Liver (tissue), 9 donors: Measurements from ENCODE around the gene PPP2CA. TPM values are rescaled to one million over a fixed set of nuclear protein-coding genes. Genes with fewer than 3 reads are reported as not detected.
A peak's percentile ranks its signal among the peaks of the same experiment; 100 is the strongest.

Experiments
- DNase-seq: peaks from one replicate; pipeline ENCODE4 v3.0.0-alpha.2; 2017; ENCODE audit warnings: low spot score
- H3K27ac ChIP-seq, 2 donors: one replicate each; pipeline ENCODE4 v1.7.0; 2013; ENCODE audit warnings: inconsistent platforms in 2 of 2, low read length in 2 of 2, control low read depth in 1 of 2, low read depth in 1 of 2, mild to moderate bottlenecking in 1 of 2
- H3K27me3 ChIP-seq, 4 donors: one replicate each; pipeline versions ENCODE4 v1.6.1 to v1.7.0; 2013; ENCODE audit warnings: low read length in 3 of 4, inconsistent platforms in 1 of 4, mild to moderate bottlenecking in 1 of 4, moderate library complexity in 1 of 4; ENCODE audit not compliant: control insufficient read depth in 4 of 4, insufficient read depth in 4 of 4
- H3K36me3 ChIP-seq, 4 donors: one replicate each; pipeline versions ENCODE4 v1.6.1 to v1.7.0; 2013; ENCODE audit warnings: low read length in 3 of 4, mild to moderate bottlenecking in 3 of 4, low read depth in 1 of 4, moderate library complexity in 1 of 4; ENCODE audit not compliant: control insufficient read depth in 4 of 4, insufficient read depth in 3 of 4
- H3K4me1 ChIP-seq, 4 donors: one replicate each; pipeline versions ENCODE4 v1.6.1 to v1.7.0; 2013; ENCODE audit warnings: low read length in 3 of 4, mild to moderate bottlenecking in 3 of 4, moderate library complexity in 1 of 4; ENCODE audit not compliant: control insufficient read depth in 4 of 4, insufficient read depth in 4 of 4
- H3K4me3 ChIP-seq, 3 donors: one replicate each; pipeline versions ENCODE4 v1.6.1 to v1.7.0; 2013; ENCODE audit warnings: low read length in 3 of 3, control low read depth in 1 of 3, low read depth in 1 of 3, mild to moderate bottlenecking in 1 of 3
- H3K9ac ChIP-seq, 2 donors: one replicate each; pipeline ENCODE4 v1.7.0; 2013; ENCODE audit warnings: low read length in 2 of 2, mild to moderate bottlenecking in 2 of 2, moderate library complexity in 2 of 2, control low read depth in 1 of 2, low read depth in 1 of 2
- H3K9me3 ChIP-seq, 4 donors: one replicate each; pipeline versions ENCODE4 v1.6.1 to v1.7.0; 2013; ENCODE audit warnings: low read length in 3 of 4; ENCODE audit not compliant: control insufficient read depth in 4 of 4
- CTCF ChIP-seq: fragments of 150-350 bp; IDR thresholded peaks from 2 replicates; pipeline ENCODE4 v1.5.1; 2017; ENCODE audit warnings: improper control_type of control experiment, low read depth, low read length; ENCODE audit not compliant: missing input control
- EGR1 ChIP-seq, 2 donors: IDR thresholded peaks; 2 replicates each; pipeline ENCODE4 v1.6.1; 2016 to 2018; ENCODE audit warnings: antibody characterized with exemption in 2 of 2, low read depth in 2 of 2
- FOXA1 ChIP-seq: IDR thresholded peaks from 2 replicates; pipeline ENCODE4 v1.6.1; 2016; ENCODE audit warnings: antibody characterized with exemption
- FOXA2 ChIP-seq: IDR thresholded peaks from 2 replicates; pipeline ENCODE4 v1.6.1; 2016; ENCODE audit warnings: antibody characterized with exemption
- HNF4A ChIP-seq, 2 donors: conservative IDR thresholded peaks; 2 replicates each; pipeline ENCODE4 v1.6.1; 2016; ENCODE audit warnings: antibody characterized with exemption in 2 of 2, mild to moderate bottlenecking in 2 of 2
- MAX ChIP-seq: IDR thresholded peaks from 2 replicates; pipeline ENCODE4 v1.6.1; 2016; ENCODE audit warnings: antibody characterized with exemption
- RAD21 ChIP-seq, 2 donors: IDR thresholded peaks; 2 replicates each; pipeline ENCODE4 v1.6.1; 2016; ENCODE audit warnings: antibody characterized with exemption in 2 of 2, mild to moderate bottlenecking in 2 of 2
- RXRA ChIP-seq, 2 donors: IDR thresholded peaks; 2 replicates each; pipeline ENCODE4 v1.6.1; 2017 to 2018; ENCODE audit warnings: antibody characterized with exemption in 2 of 2, mild to moderate bottlenecking in 1 of 2
- SP1 ChIP-seq: IDR thresholded peaks from 2 replicates; pipeline ENCODE4 v1.6.1; 2018; ENCODE audit warnings: antibody characterized with exemption, mild to moderate bottlenecking
- TAF1 ChIP-seq: conservative IDR thresholded peaks from 2 replicates; pipeline ENCODE4 v1.6.1; 2016; ENCODE audit warnings: antibody characterized with exemption, mild to moderate bottlenecking
- ZBTB33 ChIP-seq: IDR thresholded peaks from 2 replicates; pipeline ENCODE4 v1.6.1; 2016; ENCODE audit warnings: antibody characterized with exemption
- WGBS: extraction: QIAGEN DNeasy Blood & Tissue Kit; methylation state at CpG from one replicate; pipeline ENCODE4 v1.1.7; 2013; 5-methylcytosine and 5-hydroxymethylcytosine counted together
- polyA plus RNA-seq, 2 donors: library from polyadenylated mRNA; stranded (reverse) in 1 of 2; unstranded in 1 of 2; fragments of 200-250 nt in 1 of 2; fragments of >200 nt in 1 of 2; fragmentation: Nextera tagmentation in 1 of 2; extraction: Ambion mirVana in 1 of 2; gene quantifications; one replicate each; pipeline versions ENCODE4 v1.2.1 to v1.2.3, GENCODE V29; 2013 to 2015
- total RNA-seq, 2 donors: library from RNA; depleted of rRNA; stranded (reverse); fragments of >200 nt; gene quantifications; one replicate each; pipeline ENCODE4 v1.2.3, GENCODE V29; 2014
- donor health status: healthy.
- donor health status: healthy.
- donor health status: healthy.
- donor health status: healthy.
- donor health status: healthy.

PPP2CA gene
- total and polyA plus RNA-seq, 4 donors, result 43.3 to 71.6 (median 55.1) TPM

DNA sequence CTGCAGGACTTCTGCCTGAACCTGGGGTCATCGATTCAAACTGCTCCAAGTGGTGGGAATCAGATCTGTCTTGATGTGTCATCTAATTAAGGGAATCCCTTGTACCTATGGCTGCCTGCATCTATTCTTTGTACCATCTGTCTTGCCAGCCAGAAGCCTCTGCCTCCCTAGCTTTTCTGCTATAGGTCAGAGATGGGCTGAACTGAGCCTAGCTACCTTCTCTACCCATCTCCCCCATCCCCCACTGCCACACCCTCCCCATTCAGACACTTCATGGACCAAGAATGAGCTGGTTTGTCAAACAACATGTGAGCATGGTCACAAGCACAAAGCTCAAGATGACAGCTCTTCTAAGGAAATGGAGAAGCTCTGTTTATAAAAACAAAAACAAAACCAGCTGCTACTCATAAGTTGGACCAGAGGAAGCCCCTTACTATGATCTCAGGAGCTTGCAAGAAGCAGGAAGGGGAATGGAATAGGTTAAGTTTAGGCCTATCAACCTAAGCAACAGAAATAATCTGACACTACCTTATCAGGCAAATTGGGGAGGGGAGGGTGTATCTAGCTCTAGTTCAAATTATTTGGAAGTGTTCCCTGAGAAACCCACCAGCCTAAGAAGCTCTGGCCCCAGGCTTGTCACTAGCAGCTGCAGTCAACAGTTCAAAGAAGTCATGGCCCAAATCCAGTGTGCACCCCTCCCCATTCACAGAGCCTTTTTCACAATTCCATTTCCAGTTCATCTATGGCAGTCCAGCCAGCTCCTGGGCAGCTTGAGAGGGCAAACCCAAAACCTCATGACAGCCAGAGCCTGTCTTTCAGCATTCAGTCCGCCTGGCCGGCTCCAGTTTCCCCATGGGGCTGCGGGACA is 79.0 kb downstream of the PPP2CA start:
- peaks cover 4 to 11% (median 7%) of the 10 kb centered on the region in 4 donors for H3K4me1 ChIP-seq
- no peak overlapping the region for H3K9ac ChIP-seq
- peaks cover 7 to 44% (median 24%) of the 10 kb centered on the region in 4 donors for H3K36me3 ChIP-seq

GRCh38 chr5:134145779-134146581 is 79.9 kb downstream of the PPP2CA start:
- Histone ChIP-seq H3K36me3 (peaks cover 6 to 37% (median 22%) of the 10 kb centered on the region in 4 donors), H3K9me3 (no peaks in the 10 kb centered on the region), H3K27ac (no peak overlapping the region), H3K9ac (no peak overlapping the region), H3K4me1 (peaks cover 4 to 11% (median 8%) of the 10 kb centered on the region in 4 donors), H3K27me3 (no peaks in the 10 kb centered on the region), H3K4me3 (no peak overlapping the region)
- TF ChIP-seq ZBTB33 (no peak), CTCF (peak; percentile 96), RAD21 (IDR thresholded peaks at IDR 0.05) (peak; percentile 80 to 90), TAF1 (no peak)
- 91% methylated on average over 13 of the region's 13 CpGs for WGBS
- DNase-seq, result peak; percentile 88

More for the DNA sequence above, 79.0 kb downstream of the PPP2CA start:
- Histone ChIP-seq H3K27me3 (no peaks in the 10 kb centered on the region), H3K4me3 (no peak overlapping the region), H3K27ac (no peak overlapping the region), H3K9me3 (no peaks in the 10 kb centered on the region)
- 92% methylated on average over 4 of the region's 4 CpGs for WGBS
- peak; percentile 21 for DNase-seq
- no peak for TF ChIP-seq FOXA1
- TF ChIP-seq RXRA (IDR thresholded peaks at IDR 0.05), result no peak
- no peak for TF ChIP-seq MAX
- TF ChIP-seq RAD21 (IDR thresholded peaks at IDR 0.05), result no peak
- TF ChIP-seq CTCF, result no peak
- TF ChIP-seq EGR1 (IDR thresholded peaks at IDR 0.05; ENCODE audit: low read depth in 2 of 2), result no peak
- TF ChIP-seq FOXA2, result no peak
- no peak for TF ChIP-seq SP1
- no peak for TF ChIP-seq HNF4A (conservative IDR thresholded peaks at IDR 0.05)
- TF ChIP-seq ZBTB33, result no peak
